OCI-LY1 (cell line): ENCODE data around the gene TET2.

ENCODE experiments used
- CTCF ChIP-seq: fragments of 200-600 bp; sonication (generic), shearing (Covaris generic); IDR thresholded peaks from 2 replicates; pipeline ENCODE4 v1.5.1; 2017; ENCODE audit warnings: mild to moderate bottlenecking, antibody characterized with exemption, low read length, moderate library complexity, mixed read lengths
- EZH2 ChIP-seq: fragments of 200-600 bp; sonication (generic), shearing (Covaris generic); IDR thresholded peaks from 2 replicates; pipeline ENCODE4 v1.8.0; 2017; ENCODE audit warnings: borderline replicate concordance, mixed run types, mild to moderate bottlenecking, antibody characterized with exemption, low read length, moderate library complexity, mixed read lengths

GRCh38 chr4:105182211-105182610 lies 35.5 kb downstream of the TET2 start:
- TF ChIP-seq EZH2 (no peak), CTCF (no peak)
